Measurements from ENCODE around the gene ARFRP1. TPM values are rescaled to one million over a fixed set of nuclear protein-coding genes. Genes with fewer than 3 reads are reported as not detected.

Gene ARFRP1
- total RNA-seq, 6 experiments from 2014 or later, result 16.0 to 22.2 (median 20.2) TPM

DNA sequence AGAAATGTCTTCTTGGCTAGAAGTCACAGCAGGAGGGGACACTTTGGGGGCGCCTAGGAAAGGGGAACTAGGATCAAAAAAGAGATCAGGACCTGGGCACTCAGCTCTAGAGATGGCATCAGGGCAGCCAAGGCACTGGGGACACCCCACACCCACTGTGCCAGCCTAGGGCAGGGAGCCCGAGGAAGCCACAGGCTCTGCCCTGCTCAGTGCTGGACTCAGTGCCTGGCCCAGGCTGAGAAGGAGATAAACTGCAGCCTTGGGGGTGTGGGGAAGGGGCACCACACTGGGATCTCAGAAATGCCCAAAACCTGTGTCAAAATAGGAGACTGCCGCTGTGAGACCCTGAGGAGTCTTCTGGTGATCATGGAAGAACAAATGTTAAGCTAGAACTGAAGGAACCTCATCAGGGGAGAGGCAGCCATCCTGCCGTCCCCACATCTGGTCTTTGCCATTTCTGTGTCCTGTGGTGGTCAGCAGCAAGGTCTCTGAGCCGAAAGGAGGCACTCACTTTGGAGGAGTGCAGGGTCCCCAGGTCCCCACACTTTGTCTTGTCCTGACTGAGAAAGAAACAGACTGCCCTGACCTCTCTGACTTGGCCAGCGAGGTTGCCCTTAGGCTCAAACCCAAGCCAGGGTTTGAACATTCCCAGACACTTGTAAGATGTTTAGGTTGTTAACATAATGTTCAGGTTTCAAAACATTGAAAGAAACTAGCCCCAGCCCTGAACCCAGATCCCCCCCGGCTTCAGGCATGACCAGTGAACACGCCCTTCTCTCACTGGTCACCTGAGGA, 2.3 kb downstream of the ARFRP1 start:
- DNase-seq, result peak in 1 of 3 donors; percentile 33
- no peak for ATAC-seq
- intact Hi-C loops (cut with DNase I), result no loop called here

GRCh38 chr20:63704749-63705117, 3.0 kb downstream of the ARFRP1 start:
- peaks cover 0 to 18% (median 4%) of the 10 kb centered on the region in 4 donors for H3K4me1 ChIP-seq
- DNase-seq (peak in 1 of 3 donors; percentile 42), ATAC-seq (no peak)
- H3K36me3 ChIP-seq, result peaks cover 0 to 24% (median 8%) of the 10 kb centered on the region in 4 donors
- WGBS (ENCODE audit: insufficient coverage, low coverage, low lambda C conversion rate, missing lambda C conversion rate), result 96% methylated on average over 4 of the region's 6 CpGs
- no peaks in the 10 kb centered on the region for H3K27me3 ChIP-seq
- H3K9me3 ChIP-seq, result no peaks in the 10 kb centered on the region
- TF ChIP-seq POLR2A (IDR thresholded peaks at IDR 0.05), result no peak
- TF ChIP-seq, protein P1, sequence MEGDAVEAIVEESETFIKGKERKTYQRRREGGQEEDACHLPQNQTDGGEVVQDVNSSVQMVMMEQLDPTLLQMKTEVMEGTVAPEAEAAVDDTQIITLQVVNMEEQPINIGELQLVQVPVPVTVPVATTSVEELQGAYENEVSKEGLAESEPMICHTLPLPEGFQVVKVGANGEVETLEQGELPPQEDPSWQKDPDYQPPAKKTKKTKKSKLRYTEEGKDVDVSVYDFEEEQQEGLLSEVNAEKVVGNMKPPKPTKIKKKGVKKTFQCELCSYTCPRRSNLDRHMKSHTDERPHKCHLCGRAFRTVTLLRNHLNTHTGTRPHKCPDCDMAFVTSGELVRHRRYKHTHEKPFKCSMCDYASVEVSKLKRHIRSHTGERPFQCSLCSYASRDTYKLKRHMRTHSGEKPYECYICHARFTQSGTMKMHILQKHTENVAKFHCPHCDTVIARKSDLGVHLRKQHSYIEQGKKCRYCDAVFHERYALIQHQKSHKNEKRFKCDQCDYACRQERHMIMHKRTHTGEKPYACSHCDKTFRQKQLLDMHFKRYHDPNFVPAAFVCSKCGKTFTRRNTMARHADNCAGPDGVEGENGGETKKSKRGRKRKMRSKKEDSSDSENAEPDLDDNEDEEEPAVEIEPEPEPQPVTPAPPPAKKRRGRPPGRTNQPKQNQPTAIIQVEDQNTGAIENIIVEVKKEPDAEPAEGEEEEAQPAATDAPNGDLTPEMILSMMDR (IDR thresholded peaks at IDR 0.05), result no peak
- no peak overlapping the region for H3K4me3 ChIP-seq
- no peak overlapping the region for H3K27ac ChIP-seq
- intact Hi-C loops (cut with DNase I), result no loop called here

More for the DNA sequence above, 2.3 kb downstream of the ARFRP1 start:
- H3K27ac ChIP-seq, result no peak overlapping the region
- H3K27me3 ChIP-seq, result no peaks in the 10 kb centered on the region
- peaks cover 0 to 18% (median 4%) of the 10 kb centered on the region in 4 donors for H3K4me1 ChIP-seq
- peaks cover 0 to 24% (median 8%) of the 10 kb centered on the region in 4 donors for H3K36me3 ChIP-seq
- 100% methylated on average over 1 of the region's 8 CpGs for WGBS (ENCODE audit: insufficient coverage, low coverage, low lambda C conversion rate, missing lambda C conversion rate)
- TF ChIP-seq, protein P1 (IDR thresholded peaks at IDR 0.05), result no peak
- no peak for TF ChIP-seq POLR2A (IDR thresholded peaks at IDR 0.05)
- no peaks in the 10 kb centered on the region for H3K9me3 ChIP-seq
- no peak overlapping the region for H3K4me3 ChIP-seq

- no CpG with 5 or more reads among the region's 11 CpGs for WGBS (ENCODE audit: insufficient coverage, low coverage, low lambda C conversion rate, missing lambda C conversion rate)
- TF ChIP-seq, protein P1 (IDR thresholded peaks at IDR 0.05), result no peak
- peaks cover 0 to 15% (median 3%) of the 10 kb centered on the region in 4 donors for H3K4me1 ChIP-seq
- DNase-seq, result peak in 2 of 3 donors; percentile 18 to 41
- H3K9me3 ChIP-seq, result no peaks in the 10 kb centered on the region
- no peak overlapping the region for H3K4me3 ChIP-seq
- H3K27me3 ChIP-seq, result no peaks in the 10 kb centered on the region
- no peak overlapping the region for H3K27ac ChIP-seq
- intact Hi-C loops (cut with DNase I), result no loop called here
- peaks cover 0 to 24% (median 8%) of the 10 kb centered on the region in 4 donors for H3K36me3 ChIP-seq
- no peak for ATAC-seq
Observed at GRCh38 chr20:63703976-63704748, 3.6 kb downstream of the ARFRP1 start.

GRCh38 chr20:63703471-63703975, 4.3 kb downstream of the ARFRP1 start:
- intact Hi-C loops (cut with DNase I), result no loop called here
- no peak overlapping the region for H3K27ac ChIP-seq
- H3K27me3 ChIP-seq, result no peaks in the 10 kb centered on the region
- WGBS (ENCODE audit: insufficient coverage, low coverage, low lambda C conversion rate, missing lambda C conversion rate), result 96% methylated on average over 5 of the region's 15 CpGs
- no peak overlapping the region for H3K4me3 ChIP-seq
- peaks cover 0 to 24% (median 8%) of the 10 kb centered on the region in 4 donors for H3K36me3 ChIP-seq
- ATAC-seq (no peak), DNase-seq (peak in 2 of 3 donors; percentile 21 to 45)
- no peaks in the 10 kb centered on the region for H3K9me3 ChIP-seq
- peaks cover 0 to 9% (median 0%) of the 10 kb centered on the region in 4 donors for H3K4me1 ChIP-seq
- no peak for TF ChIP-seq POLR2A (IDR thresholded peaks at IDR 0.05)

Data from right lobe of liver (tissue), 6 donors.